CD4-positive, alpha-beta T cell treated with Interleukin-6 at 100 ng/mL for 8 hours (primary cell): Measurements from ENCODE around the gene TMUB1.

ENCODE experiments used
- DNase-seq: peaks from one replicate; pipeline ENCODE4 v3.0.0-alpha.2; 2020; ENCODE audit warnings: mixed read lengths, low spot score

TMUB1 gene

DNA sequence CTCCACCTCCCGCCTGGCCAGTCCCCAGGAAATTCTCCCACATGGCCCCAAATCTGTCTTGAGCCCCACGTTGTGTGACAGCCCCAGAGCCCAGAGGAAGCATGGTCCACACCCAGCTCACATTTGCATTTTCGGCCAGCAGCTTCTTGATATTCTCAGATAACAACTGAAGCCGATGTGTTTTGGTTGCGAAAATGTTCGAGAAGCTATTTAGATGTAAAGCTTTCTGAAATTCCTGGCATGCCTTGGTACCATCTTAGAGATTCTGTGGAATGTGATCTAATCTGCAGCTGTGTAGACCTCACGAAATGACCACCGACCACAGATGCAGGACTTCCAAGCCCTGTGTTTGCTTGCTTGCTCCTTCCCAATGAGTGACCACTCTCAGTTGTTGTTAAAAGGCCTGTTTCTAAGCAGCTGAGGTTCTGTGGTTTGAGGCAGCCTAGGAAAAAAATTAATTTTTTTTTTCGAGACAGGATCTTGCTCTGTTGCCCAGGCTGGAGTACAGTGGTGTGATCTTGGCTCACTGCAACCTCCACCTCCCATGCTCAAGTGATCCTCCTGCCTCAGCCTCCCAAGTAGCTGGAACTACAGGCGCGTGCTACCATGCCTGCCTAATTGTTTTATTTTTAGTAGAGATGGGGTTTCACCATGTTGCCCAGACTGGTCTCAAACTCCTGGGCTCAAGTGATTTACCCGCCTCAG lies 15.1 kb downstream of the TMUB1 start:
- DNase-seq, result no peak

DNA sequence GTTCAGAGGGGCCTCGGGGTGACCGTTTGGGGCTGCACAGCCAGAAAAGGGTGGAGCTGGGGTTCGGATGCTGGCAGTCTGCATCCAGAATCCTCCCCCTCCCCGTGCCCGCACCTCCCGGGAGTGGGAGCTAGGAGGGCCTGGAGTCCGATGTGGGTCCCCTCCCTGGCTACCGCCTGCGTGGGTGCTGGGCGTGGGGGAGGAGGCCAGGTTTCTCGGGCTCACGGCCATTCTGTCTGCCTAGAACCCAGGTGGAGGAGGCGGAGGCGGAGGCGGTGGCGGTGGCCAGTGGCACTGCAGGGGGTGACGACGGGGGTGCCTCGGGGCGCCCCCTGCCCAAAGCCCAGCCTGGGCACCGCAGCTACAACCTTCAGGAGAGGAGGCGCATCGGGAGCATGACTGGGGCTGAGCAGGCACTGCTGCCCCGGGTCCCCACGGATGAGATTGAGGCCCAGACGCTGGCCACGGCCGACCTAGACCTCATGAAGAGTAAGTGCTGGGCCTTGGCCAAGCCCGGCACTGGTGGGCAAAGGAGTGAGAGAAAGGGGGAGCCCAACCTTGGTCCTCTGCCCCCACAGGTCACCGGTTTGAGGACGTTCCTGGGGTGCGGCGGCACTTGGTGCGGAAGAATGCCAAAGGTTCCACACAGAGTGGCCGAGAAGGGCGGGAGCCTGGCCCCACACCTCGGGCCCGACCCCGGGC lies 16.9 kb downstream of the TMUB1 start:
- DNase-seq, result no peak

DNA sequence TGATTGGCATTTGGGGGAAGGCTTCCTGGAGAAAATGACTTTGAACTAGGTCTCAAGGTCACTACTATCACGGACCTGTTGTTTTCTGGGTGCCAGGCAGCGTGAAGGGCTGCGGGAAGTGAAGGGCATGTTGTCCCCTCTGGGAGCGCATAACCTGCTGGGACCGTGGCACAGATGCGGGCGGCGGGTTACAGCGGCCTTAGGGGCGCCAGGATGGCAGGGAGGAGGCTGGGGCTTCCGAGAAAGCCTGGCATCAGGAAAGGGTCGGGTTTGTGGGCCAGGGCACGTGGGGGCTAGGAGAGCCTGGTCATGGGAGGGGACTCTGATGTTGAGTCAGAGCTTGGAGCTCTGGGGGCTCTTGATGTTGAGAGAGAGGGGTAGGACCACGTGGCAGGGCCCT lies 17.8 kb downstream of the TMUB1 start:
- no peak for DNase-seq

DNA sequence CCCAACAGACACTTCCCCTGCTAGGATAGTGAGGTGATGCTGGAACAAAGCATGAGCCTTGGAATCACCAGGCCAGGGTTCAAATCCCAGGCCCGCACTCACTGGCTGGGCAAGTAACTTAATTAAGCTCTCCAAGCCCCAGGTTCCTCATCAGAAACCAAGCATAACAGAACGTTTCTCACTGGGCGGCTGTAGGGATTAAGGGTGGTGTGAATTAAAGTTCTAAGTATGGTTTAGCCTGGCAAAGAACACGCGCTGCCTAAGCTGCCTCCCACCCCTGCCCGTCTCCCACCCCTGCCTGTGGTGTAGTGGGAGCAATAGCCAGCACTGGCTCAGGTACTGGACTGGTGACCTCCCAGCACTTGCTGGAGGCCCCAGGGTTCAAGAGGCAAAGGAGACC lies 18.3 kb downstream of the TMUB1 start:
- DNase-seq, result no peak

DNA sequence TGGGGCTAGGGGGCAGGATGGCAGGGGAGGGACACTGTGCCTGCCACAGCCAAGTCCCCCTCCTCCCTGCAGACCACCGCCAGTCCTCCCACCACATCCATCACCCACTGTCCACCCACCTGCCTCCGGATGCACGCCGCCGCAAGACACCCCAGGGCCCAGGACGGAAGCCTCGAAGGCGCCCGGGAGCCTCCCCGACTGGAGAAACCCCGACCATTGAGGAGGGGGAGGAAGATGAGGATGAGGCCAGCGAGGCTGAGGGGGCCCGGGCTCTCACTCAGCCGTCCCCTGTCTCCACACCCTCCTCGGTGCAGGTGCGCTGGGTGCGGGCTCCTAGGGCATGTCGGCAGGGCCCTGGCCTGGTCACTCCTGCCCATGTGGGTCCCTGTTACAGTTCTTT lies 18.8 kb downstream of the TMUB1 start:
- no peak for DNase-seq

DNA sequence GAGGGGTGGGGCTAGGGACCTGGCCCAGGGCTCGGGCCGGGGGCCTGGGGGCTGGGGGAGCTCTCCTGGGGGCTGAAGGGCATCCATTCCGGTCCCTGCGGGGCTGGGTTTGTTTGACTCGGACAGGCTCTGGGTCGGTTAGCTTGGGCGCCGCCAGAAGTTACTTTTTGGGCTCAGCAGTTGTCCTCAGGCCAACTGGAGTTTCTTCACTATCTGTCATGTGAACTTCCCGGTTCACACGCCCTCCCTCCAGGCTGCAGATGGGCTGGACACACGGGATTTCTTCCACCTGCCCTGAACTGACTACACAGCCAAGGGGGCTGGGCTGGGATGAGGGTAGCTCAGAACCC lies 20.1 kb downstream of the TMUB1 start:
- DNase-seq, result no peak

DNA sequence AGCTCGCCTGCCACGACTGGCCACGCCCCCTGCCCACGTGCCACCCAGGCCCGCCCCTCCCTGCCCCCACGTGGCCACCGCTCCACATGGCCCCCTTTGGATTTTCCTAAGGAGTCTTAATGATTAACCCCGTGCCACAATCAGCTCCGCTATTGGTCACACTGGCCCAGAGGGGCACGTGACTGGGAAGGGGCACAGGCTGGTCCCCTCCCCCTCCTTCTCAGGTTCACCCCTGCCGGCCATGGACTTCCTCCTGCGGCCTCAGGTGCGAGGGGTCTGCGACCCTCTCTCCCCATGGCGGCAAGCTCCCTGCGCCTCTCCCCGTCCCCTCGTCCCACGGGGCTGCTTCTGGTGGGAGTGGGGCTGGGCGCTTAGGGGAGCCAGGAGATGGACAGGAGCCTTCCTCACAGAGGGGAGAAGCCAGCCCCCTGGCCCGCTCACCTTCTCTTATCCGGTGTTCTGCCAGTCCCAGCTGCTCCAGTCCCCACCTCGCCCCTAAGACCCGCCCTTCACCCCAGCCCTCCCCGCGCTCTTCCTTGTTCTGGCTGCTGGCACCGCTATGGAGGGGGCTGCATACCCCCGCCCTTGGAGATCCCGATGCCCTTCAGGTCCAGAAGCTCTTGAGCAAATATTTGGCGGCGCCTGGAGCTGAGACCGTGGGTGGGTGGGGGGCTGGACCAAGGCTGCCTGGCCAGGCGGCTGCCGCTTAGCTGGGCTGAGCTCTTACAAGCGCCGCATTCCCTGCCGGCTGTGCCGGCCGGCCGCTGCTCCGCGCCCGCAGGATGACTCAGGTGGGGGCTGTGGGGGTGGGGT lies 20.7 kb downstream of the TMUB1 start:
- DNase-seq, result no peak

DNA sequence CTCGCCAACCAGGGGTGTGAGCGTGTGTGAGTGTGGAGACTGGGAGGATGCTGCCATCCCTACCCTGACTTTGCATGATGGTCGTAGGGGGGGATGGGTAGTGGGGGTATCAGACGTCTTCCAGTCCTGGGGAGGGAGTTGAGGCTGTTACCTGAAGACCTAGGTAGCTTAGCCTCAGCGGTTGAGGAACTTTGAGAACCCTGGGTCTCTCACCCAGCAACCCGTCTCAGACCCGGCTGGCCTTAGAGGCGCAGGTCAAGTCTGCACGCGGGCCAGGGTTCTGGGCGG lies 21.2 kb downstream of the TMUB1 start:
- no peak for DNase-seq

DNA sequence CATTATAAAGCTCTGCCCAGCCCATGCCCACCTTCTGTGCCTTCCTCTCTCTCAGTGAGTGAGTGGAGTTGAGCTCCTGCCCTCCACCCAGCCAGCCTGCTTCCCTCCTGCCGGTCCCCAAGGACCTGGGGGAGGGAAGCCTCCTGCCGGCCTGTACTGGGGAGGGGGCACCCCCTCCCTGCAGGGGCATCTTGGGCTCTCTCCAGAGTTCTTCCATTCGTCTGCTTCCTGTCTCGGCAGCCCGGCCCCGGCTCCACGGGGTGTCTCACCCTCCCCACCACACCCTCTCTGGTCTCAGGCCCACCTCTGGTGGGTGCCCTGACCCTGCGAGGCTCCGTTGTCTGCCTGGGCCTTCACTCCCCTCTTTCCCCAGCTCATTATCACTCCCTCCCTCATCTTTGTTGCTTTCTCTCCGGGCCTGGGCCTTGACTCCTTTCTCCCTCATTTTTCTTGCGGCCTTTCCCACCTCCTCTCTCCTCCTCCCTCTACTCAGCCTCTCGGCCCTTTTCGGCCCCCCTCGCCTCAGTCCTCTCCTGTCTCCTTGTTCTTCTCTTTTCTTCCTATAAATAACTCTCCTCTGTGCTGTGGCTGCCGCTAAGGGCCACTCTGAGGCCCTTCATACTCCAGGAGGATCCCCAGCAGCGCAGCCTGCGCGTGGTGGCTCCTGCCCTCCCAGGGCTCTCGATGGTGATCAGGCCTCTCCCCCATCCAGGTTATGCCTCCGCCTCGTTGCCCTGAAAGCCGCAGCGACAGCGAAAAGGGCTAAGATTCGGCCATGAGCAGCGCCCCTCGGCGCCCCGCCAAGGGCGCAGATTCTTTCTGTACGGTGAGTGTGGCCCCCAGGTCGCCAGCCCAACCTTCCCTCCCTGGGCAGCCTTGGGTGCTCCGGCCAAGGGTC lies 21.8 kb downstream of the TMUB1 start:
- no peak for DNase-seq

DNA sequence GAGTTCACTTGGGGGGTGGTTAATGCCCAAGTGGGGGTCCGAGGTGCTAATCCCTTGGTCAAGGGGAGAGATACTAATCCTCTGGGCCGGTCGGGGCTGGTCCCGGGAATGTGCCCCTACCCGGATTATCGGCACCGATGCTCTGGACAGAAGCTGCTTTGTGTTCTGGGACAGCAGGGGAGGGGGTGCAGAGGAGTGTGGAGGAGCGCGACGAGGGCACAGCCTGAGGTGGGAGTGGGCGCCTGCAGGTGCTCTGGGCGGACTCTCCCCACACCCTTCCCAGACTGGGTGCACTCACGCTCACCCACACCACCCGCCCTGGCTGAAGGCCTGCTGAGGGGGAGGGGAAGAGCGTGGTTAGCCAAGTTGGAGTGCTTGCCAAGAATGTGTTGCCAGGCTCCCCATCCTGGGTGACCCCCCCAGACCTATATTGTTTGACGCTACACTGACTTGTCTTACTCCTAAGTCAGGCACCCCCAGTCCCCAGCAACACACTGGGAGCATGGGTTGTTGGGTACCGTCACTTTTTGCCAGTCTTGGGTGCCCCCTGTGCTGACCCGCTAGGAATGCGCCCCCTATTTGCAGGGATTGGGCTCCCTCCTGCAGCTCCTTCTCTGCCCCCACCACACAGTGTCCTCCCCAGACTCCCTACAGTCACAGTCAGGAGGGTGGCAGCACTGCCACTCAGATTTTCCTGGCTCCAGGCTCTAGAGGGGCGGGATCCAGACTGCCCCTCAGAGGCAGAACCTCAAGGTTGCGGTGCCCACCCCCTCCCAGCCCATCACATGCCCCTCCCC lies 22.7 kb downstream of the TMUB1 start:
- no peak for DNase-seq

DNA sequence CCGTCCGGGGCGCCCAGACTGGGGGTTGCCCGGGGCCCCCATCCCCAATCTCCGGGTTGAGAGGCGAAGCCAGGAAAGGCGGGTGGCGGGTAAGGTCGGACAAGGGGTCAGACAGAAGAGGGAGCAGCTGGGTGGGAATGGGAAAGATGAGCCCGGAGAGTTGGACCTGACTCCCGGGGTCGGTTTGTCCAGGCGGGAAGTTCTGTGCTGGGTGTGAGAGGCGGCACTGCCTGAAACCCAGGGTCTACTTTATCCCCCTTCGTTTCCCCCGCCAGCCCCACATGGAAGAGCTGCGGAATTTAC lies 23.2 kb downstream of the TMUB1 start:
- no peak for DNase-seq

DNA sequence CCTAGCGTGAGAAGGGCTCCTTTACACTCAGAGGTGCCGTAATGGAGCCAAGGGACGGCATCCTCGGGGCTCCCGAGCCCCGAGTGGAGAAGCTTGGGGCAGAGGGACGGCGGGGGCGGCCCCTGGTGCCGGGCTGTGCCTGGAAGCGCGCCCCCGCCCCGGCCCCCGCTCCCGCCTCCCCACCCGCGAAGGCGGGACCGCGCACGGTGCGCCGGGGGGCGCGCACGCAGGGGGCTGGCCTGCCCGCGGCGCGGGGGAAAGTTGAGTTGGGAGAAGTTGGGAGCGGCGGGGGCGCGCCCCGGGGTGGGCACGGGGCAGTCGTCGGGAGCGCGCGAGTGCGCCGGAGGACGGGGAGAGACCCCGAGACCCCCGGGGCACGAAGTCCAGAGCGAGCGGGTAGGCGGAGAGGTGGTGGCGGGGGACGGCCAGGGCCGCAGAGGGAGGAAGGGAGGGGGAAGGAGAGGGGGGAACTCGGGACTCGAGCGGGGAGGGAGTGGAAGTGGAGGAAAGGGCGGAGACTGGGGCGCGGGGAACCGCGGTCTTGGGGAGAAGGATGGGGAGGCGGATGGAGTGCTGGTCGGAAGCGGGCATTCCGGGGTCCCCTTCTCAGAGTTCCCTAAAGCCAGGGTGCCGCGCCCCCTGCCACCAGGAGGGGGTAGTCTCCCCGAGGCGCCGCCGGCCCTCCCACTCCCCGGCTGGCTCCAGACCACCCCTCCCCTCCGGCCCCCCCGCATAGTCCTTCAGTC lies 23.8 kb downstream of the TMUB1 start, which contains the start of gene SLC4A2:
SLC4A2 (plus strand) TSS at position 223 of the 746 bp plus-strand sequence. CDS start 2,399 bp downstream, outside the sequence.
- peak; percentile 58 for DNase-seq

DNA sequence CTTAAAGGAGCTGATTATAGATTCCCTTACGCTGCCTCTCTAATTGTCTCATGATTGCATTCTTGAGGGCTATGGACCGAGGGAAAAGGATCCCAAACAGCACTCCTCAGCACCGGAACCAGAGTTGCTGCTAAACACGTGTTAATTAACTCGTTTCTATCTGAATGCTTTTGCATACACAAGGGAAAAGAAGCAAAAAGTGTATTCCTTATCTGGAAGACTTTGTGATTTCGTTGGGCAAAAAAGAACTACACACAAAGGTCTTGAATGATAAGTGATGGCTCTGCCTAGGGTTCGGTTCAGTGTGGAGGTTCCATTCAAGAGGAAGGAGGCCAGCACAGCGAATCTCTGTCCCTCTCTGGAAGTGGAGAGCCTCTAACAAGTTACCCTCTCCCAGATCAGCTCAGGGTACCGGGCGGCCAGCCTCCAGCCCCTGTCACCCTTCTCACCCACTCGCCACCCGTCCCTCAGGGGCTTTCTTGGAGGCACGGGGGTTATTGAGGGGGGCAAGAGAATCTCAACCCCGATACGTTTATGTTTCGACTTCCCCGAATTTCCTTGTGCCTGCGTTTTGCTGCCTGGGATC lies 24.4 kb downstream of the TMUB1 start:
- no peak for DNase-seq

DNA sequence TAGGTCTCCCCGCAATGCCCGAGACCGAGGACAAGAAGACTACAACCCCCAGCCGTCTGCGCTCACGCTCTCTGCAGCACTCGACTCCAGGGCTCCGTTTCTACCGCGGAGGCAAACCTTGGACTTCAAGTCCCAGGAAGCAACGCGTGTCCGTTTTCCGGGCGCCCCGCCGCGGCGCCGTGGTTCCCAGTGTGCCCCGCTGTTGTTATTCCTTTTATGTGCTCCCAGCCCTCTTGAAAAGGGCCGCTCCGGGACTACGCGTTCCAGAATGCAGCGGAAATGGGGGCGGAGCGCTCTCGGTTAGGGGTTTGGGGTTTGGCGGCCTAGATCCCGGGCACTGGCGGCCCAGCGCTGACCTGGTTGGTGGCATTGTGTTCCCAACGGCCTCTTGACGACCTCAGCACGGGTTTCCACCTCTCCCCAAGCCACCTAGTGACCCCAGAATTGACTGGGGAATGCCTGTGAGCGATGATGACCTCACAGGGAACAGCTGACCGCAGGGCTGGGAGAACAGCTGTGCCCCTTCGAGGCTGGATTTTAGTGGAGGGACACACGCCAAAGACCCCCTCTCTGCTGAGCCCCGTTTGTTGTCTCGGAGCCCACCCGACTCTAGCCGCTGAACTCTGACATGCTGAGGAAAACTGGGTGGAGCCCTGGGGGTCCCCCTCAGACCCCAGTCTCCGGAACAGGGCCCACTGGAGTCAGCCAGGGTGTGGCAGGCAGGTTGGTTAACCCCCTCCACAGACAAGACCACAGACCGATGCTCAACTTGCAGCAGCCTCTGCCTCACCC lies 25.1 kb downstream of the TMUB1 start:
- peak; percentile 99 for DNase-seq

DNA sequence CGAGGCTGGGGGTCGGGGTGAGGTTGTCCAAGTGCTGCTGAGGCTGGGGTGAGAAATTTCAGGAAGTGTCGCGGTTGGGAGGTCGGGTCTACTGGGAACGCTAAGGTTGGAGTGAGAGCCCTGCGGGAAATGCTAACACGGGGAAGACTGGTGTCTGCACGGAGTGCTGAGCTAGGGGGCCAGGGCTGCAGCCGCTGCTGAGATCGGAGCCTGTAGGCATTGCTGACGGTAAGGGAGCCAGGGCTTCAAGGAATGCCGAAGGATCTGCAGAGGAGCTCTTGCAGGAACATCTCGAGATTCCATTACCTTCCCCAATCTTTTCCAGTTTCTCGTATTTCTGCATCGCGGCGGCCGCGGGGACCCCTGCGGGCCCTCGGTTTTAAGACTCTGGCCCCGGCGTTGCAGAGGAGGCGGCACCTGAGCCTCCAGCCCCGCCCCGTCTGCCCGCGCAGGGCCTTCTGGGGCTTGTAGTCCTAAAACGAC lies 25.7 kb downstream of the TMUB1 start, which contains the start of gene CDK5:
CDK5 (minus strand) TSS at position 392 of the 483 bp plus-strand sequence; CDS start at position 343, 49 bp downstream.
- DNase-seq, result no peak

DNA sequence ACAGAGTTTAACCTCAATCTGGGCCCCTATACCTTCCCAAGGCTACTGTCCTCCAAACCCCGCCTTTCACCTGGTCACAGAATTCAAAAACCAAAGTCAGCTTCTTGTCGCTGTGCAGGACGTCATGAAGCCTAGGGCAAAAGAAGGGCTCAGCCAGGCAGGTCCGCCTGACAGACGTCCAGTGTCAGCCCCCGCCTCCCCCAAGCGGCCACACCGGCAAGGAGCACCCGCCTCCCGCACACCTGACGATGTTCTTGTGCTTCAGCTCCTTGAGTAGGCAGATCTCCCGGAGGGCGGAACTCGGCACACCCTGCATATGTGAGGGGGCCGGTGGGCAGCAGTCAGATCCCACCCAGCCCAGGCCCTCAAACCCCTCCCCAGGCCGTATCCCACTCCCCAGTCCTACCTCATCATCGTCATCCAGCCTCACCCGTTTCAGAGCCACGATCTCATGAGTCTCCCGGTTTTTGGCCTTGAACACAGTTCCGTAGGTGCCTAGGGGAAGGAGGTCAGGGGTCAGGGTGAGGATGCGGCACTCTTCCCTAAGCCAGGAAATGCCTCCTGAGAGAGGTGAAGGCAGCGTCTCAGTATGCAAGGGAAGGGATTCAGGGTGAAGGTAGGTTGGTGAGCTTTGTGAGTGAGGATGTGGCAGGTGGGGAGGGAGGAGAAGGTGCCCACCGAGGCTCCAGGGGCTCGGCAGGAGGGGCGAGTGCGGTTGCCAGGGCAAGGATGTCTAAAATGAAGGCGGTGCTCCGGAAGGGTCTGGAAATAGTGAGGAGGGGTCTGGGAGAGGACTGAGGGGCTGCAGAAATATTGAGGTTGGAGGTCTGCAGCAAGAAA lies 26.4 kb downstream of the TMUB1 start:
- no peak for DNase-seq

DNA sequence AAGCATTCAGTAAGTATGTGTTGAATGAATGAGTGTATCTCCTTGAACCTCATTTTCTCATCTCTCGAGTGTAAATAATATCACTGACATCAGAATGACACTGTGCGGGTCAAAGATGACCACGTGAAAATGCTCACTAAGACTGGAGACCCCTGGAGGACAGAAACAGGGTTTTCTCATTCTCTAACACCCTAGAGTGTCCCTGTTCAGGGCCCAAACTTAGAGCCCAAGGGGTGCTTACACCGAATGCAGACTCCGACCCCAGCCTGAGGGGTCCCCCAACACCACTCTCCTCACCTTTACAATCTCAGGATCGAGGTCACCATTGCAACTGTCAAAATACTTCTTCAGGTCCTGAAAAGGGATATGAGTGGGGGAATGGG lies 27.0 kb downstream of the TMUB1 start:
- DNase-seq, result no peak

DNA sequence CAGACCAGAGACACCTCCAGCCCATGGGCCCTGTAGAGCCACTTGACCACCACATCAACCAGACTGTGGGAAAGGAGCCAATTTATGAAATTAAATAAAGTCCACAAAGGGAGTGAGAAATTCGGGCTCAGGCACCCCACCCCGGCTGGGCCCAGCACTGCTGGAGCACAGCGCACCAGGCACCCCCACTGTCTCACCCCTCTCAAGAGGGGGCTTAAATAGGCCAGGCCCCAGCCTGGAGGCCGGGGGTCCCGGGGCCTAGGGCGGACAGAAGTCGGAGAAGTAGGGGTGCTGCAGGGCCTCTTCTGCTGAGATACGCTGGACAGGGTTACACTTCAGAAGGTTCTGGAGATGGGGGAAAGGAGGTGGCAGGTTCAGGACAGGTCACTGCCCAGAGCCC lies 29.5 kb downstream of the TMUB1 start:
- DNase-seq, result no peak
